Mesenchymal stem cell (in vitro differentiated cells and primary cell): ENCODE results near the gene REEP1.
"Not testable (repeated sequence)": the region's sequence is repeated elsewhere in the genome, so short reads cannot be mapped to it uniquely, and the experiment has no call there.

Experiments
- DNase-seq: peaks from one replicate; pipeline ENCODE4 v3.0.0-alpha.2; 2013
- H2AFZ ChIP-seq: one replicate; pipeline ENCODE4 v1.6.1; 2013; ENCODE audit warnings: low read depth, mild to moderate bottlenecking, control low read depth, inconsistent platforms, low read length, moderate library complexity
- H2AK5ac ChIP-seq: 2 replicates; pipeline ENCODE4 v1.6.1; 2013; ENCODE audit warnings: low read length, moderate library complexity, mild to moderate bottlenecking, inconsistent platforms; ENCODE audit not compliant: severe bottlenecking
- H2BK120ac ChIP-seq: one replicate; pipeline ENCODE4 v1.6.1; 2013; ENCODE audit warnings: low read depth, mild to moderate bottlenecking, inconsistent platforms, low read length, moderate library complexity
- H2BK12ac ChIP-seq, 2 experiments: one replicate each; pipeline ENCODE4 v1.6.1; 2013; ENCODE audit warnings: inconsistent platforms in 2 of 2, low read length in 2 of 2, mild to moderate bottlenecking in 2 of 2, moderate library complexity in 2 of 2, control low read depth in 1 of 2
- H2BK15ac ChIP-seq: one replicate; pipeline ENCODE4 v1.6.1; 2013; ENCODE audit warnings: mild to moderate bottlenecking, low read depth, inconsistent platforms; ENCODE audit not compliant: poor library complexity, severe bottlenecking
- H2BK5ac ChIP-seq: 2 replicates; pipeline ENCODE4 v1.6.1; 2013; ENCODE audit warnings: low read depth, mild to moderate bottlenecking, low read length, control low read depth, inconsistent platforms; ENCODE audit not compliant: poor library complexity, severe bottlenecking
- H3K14ac ChIP-seq, 2 experiments: one replicate each; pipeline ENCODE4 v1.6.1; 2013; ENCODE audit warnings: inconsistent platforms in 2 of 2, low read length in 2 of 2, control low read depth in 1 of 2, mild to moderate bottlenecking in 1 of 2, moderate library complexity in 1 of 2
- H3K18ac ChIP-seq, 2 experiments: one replicate each; pipeline ENCODE4 v1.6.1; 2013; ENCODE audit warnings: inconsistent platforms in 2 of 2, low read length in 2 of 2, control low read depth in 1 of 2, low read depth in 1 of 2, mild to moderate bottlenecking in 1 of 2
- H3K23ac ChIP-seq, 2 experiments: one replicate each; pipeline ENCODE4 v1.6.1; 2013; ENCODE audit warnings: inconsistent platforms in 2 of 2, low read length in 2 of 2, mild to moderate bottlenecking in 2 of 2, moderate library complexity in 2 of 2, control low read depth in 1 of 2
- H3K27ac ChIP-seq: 2 replicates; pipeline ENCODE4 v1.5.1; 2013; ENCODE audit warnings: mild to moderate bottlenecking, moderate library complexity, low read length, control low read depth, inconsistent platforms; ENCODE audit not compliant: poor library complexity, severe bottlenecking
- H3K27me3 ChIP-seq, 2 experiments: 2 replicates each; pipeline versions ENCODE4 v1.6.1 to v1.7.0; 2013; ENCODE audit warnings: low read length in 2 of 2, mild to moderate bottlenecking in 2 of 2, moderate library complexity in 2 of 2, control low read depth in 1 of 2, inconsistent platforms in 1 of 2; ENCODE audit not compliant: control insufficient read depth in 1 of 2, insufficient read depth in 1 of 2
- H3K36me3 ChIP-seq, 2 experiments: 2 replicates each; pipeline versions ENCODE4 v1.6.1 to v1.7.0; 2013; ENCODE audit warnings: low read length in 2 of 2, control low read depth in 1 of 2, inconsistent platforms in 1 of 2, low read depth in 1 of 2, mild to moderate bottlenecking in 1 of 2; ENCODE audit not compliant: insufficient read depth in 2 of 2, control insufficient read depth in 1 of 2
- H3K4ac ChIP-seq, 2 experiments: one replicate each; pipeline ENCODE4 v1.6.1; 2013; ENCODE audit warnings: inconsistent platforms in 2 of 2, low read length in 2 of 2, mild to moderate bottlenecking in 2 of 2, moderate library complexity in 2 of 2, control low read depth in 1 of 2, low read depth in 1 of 2
- H3K4me1 ChIP-seq: 2 replicates; pipeline ENCODE4 v1.6.1; 2013; ENCODE audit warnings: low read depth, low read length, control low read depth; ENCODE audit not compliant: control insufficient read depth, insufficient read depth
- H3K4me2 ChIP-seq: 2 replicates; pipeline ENCODE4 v1.6.1; 2013; ENCODE audit warnings: low read length, mild to moderate bottlenecking, inconsistent platforms; ENCODE audit not compliant: poor library complexity, severe bottlenecking
- H3K4me3 ChIP-seq, 2 experiments: 2 replicates each; pipeline versions ENCODE4 v1.5.1 to v1.7.0; 2013; ENCODE audit warnings: low read length in 2 of 2, mild to moderate bottlenecking in 2 of 2, control low read depth in 1 of 2, low read depth in 1 of 2; ENCODE audit not compliant: insufficient read depth in 1 of 2
- H3K79me1 ChIP-seq: replicated peaks from 2 replicates; pipeline ENCODE4 v1.6.1; 2013; ENCODE audit warnings: mild to moderate bottlenecking, control low read depth, low read length, inconsistent platforms; ENCODE audit not compliant: poor library complexity, severe bottlenecking
- H3K9ac ChIP-seq: 2 replicates; pipeline ENCODE4 v1.7.0; 2013; ENCODE audit warnings: mild to moderate bottlenecking, low read length, moderate library complexity
- H3K9me3 ChIP-seq: 2 replicates; pipeline ENCODE4 v1.7.0; 2013; ENCODE audit warnings: mild to moderate bottlenecking, low read length; ENCODE audit not compliant: control insufficient read depth
- H4K8ac ChIP-seq: one replicate; pipeline ENCODE4 v1.6.1; 2013; ENCODE audit warnings: inconsistent platforms, mild to moderate bottlenecking, low read length, moderate library complexity
- H4K91ac ChIP-seq: one replicate; pipeline ENCODE4 v1.6.1; 2013; ENCODE audit warnings: mild to moderate bottlenecking, low read length, inconsistent platforms
- WGBS: methylation state at CpG from one replicate; pipeline ENCODE4 v1.1.7; 2013; ENCODE audit warnings: mixed read lengths; 5-methylcytosine and 5-hydroxymethylcytosine counted together

The REEP1 gene

DNA sequence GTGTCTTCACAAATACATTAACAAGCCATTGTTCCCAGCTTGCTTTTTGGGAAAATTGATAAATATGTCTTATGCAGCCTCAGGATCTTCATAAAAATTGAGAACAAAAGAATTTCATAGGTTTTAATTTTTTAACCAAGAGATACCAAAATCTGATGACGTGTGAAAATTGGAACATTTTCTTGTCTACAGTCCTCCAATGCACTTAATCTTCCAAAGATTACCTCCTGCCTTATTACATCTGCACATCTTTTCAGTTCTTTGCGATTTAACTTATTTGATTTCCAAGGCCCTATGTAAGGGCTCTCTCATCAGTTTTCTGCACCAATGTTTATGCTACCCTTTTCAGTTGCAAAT, 135.1 kb downstream of the REEP1 start:
- Histone ChIP-seq H4K8ac (no peak overlapping the region), H3K9ac (peak overlapping the region; percentile 33), H3K4ac (no peak overlapping the region), H3K27me3 (no peaks in the 10 kb centered on the region), H2AFZ (no peak overlapping the region), H4K91ac (no peak overlapping the region), H3K4me3 (no peak overlapping the region), H3K23ac (no peak overlapping the region), H2BK15ac (no peak overlapping the region), H3K4me2 (no peak overlapping the region), H3K36me3 (peaks cover 11 to 19% of the 10 kb centered on the region in 2 experiments), H3K27ac (no peak overlapping the region), H3K79me1 (peaks cover 24% of the 10 kb centered on the region), H2BK12ac (no peak overlapping the region), H2BK5ac (no peak overlapping the region), H3K14ac (no peak overlapping the region), H2AK5ac (no peak overlapping the region), H3K9me3 (no peaks in the 10 kb centered on the region), H3K4me1 (peaks cover 1% of the 10 kb centered on the region), H2BK120ac (no peak overlapping the region), H3K18ac (no peak overlapping the region)
- no peak for DNase-seq
- 93% methylated on average over 2 of the region's 2 CpGs for WGBS

DNA sequence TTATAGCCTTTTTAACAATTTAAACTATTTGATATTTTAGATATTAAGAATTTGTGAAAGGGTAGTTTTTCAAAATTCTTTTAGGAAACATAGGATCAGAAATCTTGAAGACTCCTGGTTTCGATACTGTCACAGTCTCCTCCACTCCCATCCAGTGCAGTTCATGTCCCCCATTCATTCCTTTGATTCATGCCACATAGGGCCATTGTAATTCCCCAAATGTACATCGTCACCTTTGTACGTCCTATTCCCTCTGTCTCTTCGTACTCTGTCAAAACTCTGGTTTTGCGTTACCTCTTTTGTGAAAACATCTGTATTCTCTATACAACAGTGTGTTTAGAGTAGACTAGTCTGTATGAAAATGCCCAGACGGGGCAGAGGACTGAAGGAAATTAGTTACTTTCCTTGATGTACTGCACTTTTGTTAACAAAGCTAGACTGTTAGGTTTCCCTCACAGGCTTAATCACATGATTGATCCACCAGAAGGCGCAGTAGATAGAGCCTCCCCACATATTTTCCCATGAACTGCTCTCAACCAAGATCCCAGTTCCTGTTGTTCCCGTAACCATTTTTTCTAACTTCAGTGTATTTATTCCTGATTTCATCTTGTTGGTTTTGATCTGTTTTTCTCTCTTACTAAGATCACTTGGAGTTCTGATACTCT, 135.6 kb downstream of the REEP1 start:
- H3K36me3 ChIP-seq: peaks cover 8 to 13% of the 10 kb centered on the region in 2 experiments
- no peak overlapping the region for H3K18ac ChIP-seq
- no peak overlapping the region for H2BK120ac ChIP-seq
- no peak overlapping the region for H4K8ac ChIP-seq
- no peak overlapping the region for H2BK5ac ChIP-seq
- H3K27ac ChIP-seq: no peak overlapping the region
- H3K14ac ChIP-seq: no peak overlapping the region
- peak overlapping the region in 1 of 2 experiments; percentile 54 for H2BK12ac ChIP-seq
- no peak overlapping the region for H4K91ac ChIP-seq
- H3K4me2 ChIP-seq: no peak overlapping the region
- H2AFZ ChIP-seq: no peak overlapping the region
- no peaks in the 10 kb centered on the region for H3K27me3 ChIP-seq
- no peak overlapping the region for H2BK15ac ChIP-seq
- WGBS: 87% methylated on average over 4 of the region's 8 CpGs
- no peaks in the 10 kb centered on the region for H3K9me3 ChIP-seq
- H3K4me1 ChIP-seq: peaks cover 1% of the 10 kb centered on the region
- peak; percentile 43 for DNase-seq
- no peak overlapping the region for H2AK5ac ChIP-seq
- H3K4me3 ChIP-seq: peak overlapping the region in 1 of 2 experiments; percentile 12
- H3K23ac ChIP-seq: no peak overlapping the region
- peak overlapping the region; percentile 33 for H3K9ac ChIP-seq
- peaks cover 28% of the 10 kb centered on the region for H3K79me1 ChIP-seq
- no peak overlapping the region for H3K4ac ChIP-seq

DNA sequence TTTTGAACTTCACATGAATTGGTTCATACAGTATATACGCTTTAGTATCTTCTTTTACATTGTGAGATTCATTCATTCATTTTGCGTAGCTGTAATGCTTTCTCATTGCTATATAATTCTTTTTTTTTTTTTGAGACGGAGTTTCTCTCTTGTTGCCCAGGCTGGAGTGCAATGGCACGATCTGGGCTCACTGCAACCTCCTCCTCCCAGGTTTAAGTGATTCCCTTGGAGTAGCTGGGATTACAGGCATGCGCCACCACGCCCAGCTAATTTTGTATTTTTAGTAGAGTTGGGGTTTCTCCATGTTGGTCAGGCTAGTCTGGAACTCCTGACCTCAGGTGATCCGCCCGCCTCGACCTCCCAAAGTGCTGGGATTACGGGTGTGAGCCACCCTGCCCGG, 136.9 kb downstream of the REEP1 start:
- not testable (repeated sequence) for H3K36me3 ChIP-seq, H3K27me3 ChIP-seq, H2BK5ac ChIP-seq, H2AK5ac ChIP-seq, H3K4me2 ChIP-seq, H2AFZ ChIP-seq, H3K18ac ChIP-seq, H3K4ac ChIP-seq, H4K8ac ChIP-seq, H2BK120ac ChIP-seq, DNase-seq, H2BK15ac ChIP-seq, H3K23ac ChIP-seq, H3K27ac ChIP-seq, H3K14ac ChIP-seq, H3K9me3 ChIP-seq, H2BK12ac ChIP-seq, H3K4me1 ChIP-seq, H4K91ac ChIP-seq
- H3K79me1 ChIP-seq: peaks cover 24% of the 10 kb centered on the region
- WGBS: 93% methylated on average over 8 of the region's 11 CpGs
- peak overlapping the region in 1 of 2 experiments; percentile 100 for H3K4me3 ChIP-seq
- peak overlapping the region; percentile 98 for H3K9ac ChIP-seq

DNA sequence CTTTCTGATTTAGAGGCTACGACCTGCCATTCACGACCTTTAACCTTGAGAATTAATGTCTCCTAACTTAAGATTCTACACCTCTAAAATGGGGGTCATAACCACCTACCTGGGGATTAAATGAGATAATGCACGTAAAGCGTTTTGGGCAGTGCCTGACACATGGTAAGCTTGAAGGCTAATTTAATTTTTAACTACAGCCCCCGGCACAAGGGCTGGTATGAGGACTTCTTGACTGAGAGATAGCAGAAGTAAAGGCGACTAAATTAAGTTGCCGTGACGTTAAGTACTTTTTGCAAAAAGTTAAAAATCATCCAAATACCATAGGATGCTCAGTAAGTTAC, 137.6 kb downstream of the REEP1 start:
- no peak overlapping the region for H2BK5ac ChIP-seq
- H3K36me3 ChIP-seq: peaks cover 0 to 3% of the 10 kb centered on the region in 2 experiments
- peak overlapping the region; percentile 67 to 100 for H3K4me3 ChIP-seq
- no peak overlapping the region for H2AK5ac ChIP-seq
- peak overlapping the region; percentile 55 for H2AFZ ChIP-seq
- no peak overlapping the region for H3K23ac ChIP-seq
- H3K4me1 ChIP-seq: peaks cover 3% of the 10 kb centered on the region
- H4K91ac ChIP-seq: no peak overlapping the region
- H3K4me2 ChIP-seq: peak overlapping the region; percentile 72
- no peak overlapping the region for H2BK120ac ChIP-seq
- H3K4ac ChIP-seq: peak overlapping the region in 1 of 2 experiments; percentile 47
- H2BK15ac ChIP-seq: no peak overlapping the region
- peak overlapping the region; percentile 24 for H3K27ac ChIP-seq
- WGBS: 4% methylated on average over 3 of the region's 8 CpGs
- H3K14ac ChIP-seq: no peak overlapping the region
- H3K27me3 ChIP-seq: no peaks in the 10 kb centered on the region
- H3K9me3 ChIP-seq: no peaks in the 10 kb centered on the region
- peak overlapping the region; percentile 21 for H4K8ac ChIP-seq
- H3K9ac ChIP-seq: peak overlapping the region; percentile 98
- no peak for DNase-seq
- peaks cover 18% of the 10 kb centered on the region for H3K79me1 ChIP-seq
- H3K18ac ChIP-seq: peak overlapping the region in 1 of 2 experiments; percentile 77
- no peak overlapping the region for H2BK12ac ChIP-seq
